Activated naive CD8-positive, alpha-beta T cell (primary cell): Measurements from ENCODE around the gene ABCC3.
"Not testable (repeated sequence)": the region's sequence is repeated elsewhere in the genome, so short reads cannot be mapped to it uniquely, and the experiment has no call there.

ENCODE experiments used
- H3K27ac Mint-ChIP-seq: one replicate; pipeline ENCODE4 v1.8.0; 2021; ENCODE audit warnings: mixed read lengths
- H3K27me3 Mint-ChIP-seq: one replicate; pipeline ENCODE4 v1.8.0; 2021; ENCODE audit warnings: mixed read lengths
- H3K36me3 Mint-ChIP-seq: one replicate; pipeline ENCODE4 v1.8.0; 2021; ENCODE audit warnings: mixed read lengths
- H3K4me1 Mint-ChIP-seq: one replicate; pipeline ENCODE4 v1.8.0; 2021; ENCODE audit warnings: low read depth, mixed read lengths
- H3K4me3 Mint-ChIP-seq: one replicate; pipeline ENCODE4 v1.8.0; 2021; ENCODE audit warnings: mild to moderate bottlenecking, mixed read lengths
- H3K9me3 Mint-ChIP-seq: one replicate; pipeline ENCODE4 v1.8.0; 2021; ENCODE audit warnings: low read depth, mixed read lengths

The ABCC3 gene

DNA sequence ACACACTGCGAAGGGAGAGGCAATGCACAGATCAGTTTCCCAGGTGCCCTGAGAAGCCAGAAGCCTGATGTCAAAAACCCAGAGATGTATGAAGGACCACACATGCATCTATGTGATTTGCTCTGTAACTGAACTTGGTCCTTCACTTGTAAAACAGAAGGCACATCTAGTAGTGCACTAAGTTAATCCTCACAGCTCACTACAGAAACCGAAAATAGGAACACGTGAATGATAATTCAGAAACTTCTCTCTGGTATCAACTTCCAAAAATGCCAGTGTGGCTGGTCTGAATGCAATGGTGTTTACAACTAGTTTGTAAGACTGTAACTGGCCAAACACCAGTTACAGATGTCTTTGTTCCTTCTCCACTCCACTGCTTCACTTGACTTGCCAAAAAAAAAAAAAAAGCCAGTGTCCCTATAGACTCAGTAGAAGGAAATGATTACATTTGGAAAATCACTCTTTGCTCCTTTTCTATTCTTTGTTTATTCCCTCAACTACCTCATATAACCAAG is 61.7 kb downstream of the ABCC3 start:
- peaks cover 18% of the 10 kb centered on the region for H3K4me1 Mint-ChIP-seq
- no peak overlapping the region for H3K4me3 Mint-ChIP-seq
- no peaks in the 10 kb centered on the region for H3K9me3 Mint-ChIP-seq
- H3K27ac Mint-ChIP-seq = no peak overlapping the region
- H3K36me3 Mint-ChIP-seq = peaks cover 4% of the 10 kb centered on the region
- no peaks in the 10 kb centered on the region for H3K27me3 Mint-ChIP-seq

DNA sequence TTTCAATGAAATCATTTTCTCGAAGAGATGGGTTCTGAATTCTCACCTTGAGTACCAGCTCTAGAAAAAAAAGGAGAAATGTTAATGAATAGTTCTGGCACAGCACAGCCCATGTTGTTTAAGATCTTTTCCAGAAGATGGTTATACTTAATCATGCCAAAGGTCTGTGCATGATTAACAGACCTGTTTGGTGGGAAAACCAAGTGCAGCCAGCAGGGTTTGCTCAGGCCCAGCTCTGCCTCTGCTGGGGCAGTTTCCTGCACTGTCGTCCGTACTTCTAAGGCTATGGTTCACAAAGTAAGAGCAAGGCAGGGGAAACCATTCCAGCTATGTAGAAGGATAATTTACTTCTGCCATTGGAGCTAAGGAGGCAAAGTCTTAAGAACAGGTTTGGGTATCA is 62.4 kb downstream of the ABCC3 start:
- H3K36me3 Mint-ChIP-seq = peaks cover 4% of the 10 kb centered on the region
- H3K9me3 Mint-ChIP-seq = no peaks in the 10 kb centered on the region
- H3K4me1 Mint-ChIP-seq = peaks cover 24% of the 10 kb centered on the region
- no peaks in the 10 kb centered on the region for H3K27me3 Mint-ChIP-seq
- no peak overlapping the region for H3K4me3 Mint-ChIP-seq
- peak overlapping the region; percentile 66 for H3K27ac Mint-ChIP-seq

DNA sequence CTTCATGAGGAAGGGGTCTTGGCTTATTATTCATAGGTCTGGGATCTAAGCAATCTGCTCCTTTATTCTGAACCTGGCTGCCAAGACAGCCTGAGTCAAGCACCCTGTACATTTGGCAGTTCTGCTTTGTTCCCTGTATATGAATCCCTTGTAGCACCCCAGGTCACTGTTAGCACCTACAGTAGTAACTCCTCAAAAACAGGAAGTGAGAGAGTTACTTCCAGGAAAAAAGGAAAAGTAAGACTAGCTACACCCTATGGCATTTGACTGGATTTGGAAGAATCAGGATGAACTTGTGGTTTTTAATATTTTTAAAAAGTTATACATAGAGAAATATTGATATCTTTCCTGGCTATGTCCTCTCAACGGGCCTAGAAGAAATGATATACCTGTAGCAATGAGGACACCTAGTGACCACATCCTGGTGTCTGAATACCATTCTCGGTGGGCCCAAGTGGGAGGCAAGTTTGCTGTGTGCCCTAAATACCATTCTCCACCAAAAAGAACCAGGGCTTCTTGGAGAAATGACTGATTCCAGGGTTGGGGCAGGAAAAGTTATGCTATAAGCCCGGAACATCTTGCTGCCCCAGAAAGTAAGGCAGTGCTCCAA is 63.1 kb downstream of the ABCC3 start:
- no peaks in the 10 kb centered on the region for H3K9me3 Mint-ChIP-seq
- H3K4me1 Mint-ChIP-seq = peaks cover 30% of the 10 kb centered on the region
- H3K36me3 Mint-ChIP-seq = peaks cover 4% of the 10 kb centered on the region
- H3K4me3 Mint-ChIP-seq = no peak overlapping the region
- no peaks in the 10 kb centered on the region for H3K27me3 Mint-ChIP-seq
- H3K27ac Mint-ChIP-seq = no peak overlapping the region

DNA sequence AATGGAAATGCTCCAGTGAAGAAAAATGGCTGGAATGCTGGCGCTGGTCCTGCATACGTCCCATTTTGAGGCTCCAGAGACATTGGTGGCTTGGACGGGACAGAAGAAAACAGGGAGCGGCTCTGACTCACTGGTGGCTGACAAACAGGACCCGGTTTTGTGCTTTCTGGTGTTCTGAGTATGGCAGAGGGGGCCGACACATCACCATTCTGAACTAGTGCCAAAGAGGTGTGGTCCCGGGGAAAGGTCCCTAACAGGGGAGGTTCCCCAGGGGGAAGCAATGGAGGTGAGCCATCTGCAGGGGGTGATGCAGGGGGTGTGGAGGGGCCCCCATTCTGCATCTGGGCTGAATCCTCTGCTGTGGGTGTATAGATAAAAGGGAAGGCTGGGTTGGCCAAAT is 64.7 kb downstream of the ABCC3 start:
- Mint-ChIP-seq H3K9me3 (no peaks in the 10 kb centered on the region), H3K4me1 (peaks cover 45% of the 10 kb centered on the region), H3K4me3 (no peak overlapping the region), H3K27me3 (no peaks in the 10 kb centered on the region), H3K36me3 (peaks cover 6% of the 10 kb centered on the region), H3K27ac (no peak overlapping the region)

DNA sequence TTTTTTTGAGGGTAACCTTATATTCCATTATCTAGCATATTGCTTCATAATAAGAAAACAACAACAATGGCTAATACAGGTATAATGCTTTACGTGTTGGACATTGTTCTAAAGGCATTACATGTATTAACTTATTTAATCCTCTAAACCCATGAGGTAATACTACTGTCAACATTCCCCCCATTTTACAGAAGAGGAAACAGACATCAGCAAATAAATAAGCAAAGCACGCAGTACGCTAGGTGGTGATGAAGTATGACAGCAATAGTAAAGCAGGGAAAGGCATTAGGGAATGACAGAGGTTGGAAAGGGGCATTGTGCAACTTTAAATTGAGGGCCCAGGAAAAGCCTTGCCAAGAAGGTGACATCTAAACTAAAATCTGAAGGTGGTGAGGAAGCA is 68.5 kb downstream of the ABCC3 start:
- H3K4me1 Mint-ChIP-seq = peaks cover 58% of the 10 kb centered on the region
- H3K27ac Mint-ChIP-seq = peak overlapping the region; percentile 87
- no peaks in the 10 kb centered on the region for H3K9me3 Mint-ChIP-seq
- H3K27me3 Mint-ChIP-seq = no peaks in the 10 kb centered on the region
- H3K36me3 Mint-ChIP-seq = peaks cover 7% of the 10 kb centered on the region
- peak overlapping the region; percentile 15 for H3K4me3 Mint-ChIP-seq

DNA sequence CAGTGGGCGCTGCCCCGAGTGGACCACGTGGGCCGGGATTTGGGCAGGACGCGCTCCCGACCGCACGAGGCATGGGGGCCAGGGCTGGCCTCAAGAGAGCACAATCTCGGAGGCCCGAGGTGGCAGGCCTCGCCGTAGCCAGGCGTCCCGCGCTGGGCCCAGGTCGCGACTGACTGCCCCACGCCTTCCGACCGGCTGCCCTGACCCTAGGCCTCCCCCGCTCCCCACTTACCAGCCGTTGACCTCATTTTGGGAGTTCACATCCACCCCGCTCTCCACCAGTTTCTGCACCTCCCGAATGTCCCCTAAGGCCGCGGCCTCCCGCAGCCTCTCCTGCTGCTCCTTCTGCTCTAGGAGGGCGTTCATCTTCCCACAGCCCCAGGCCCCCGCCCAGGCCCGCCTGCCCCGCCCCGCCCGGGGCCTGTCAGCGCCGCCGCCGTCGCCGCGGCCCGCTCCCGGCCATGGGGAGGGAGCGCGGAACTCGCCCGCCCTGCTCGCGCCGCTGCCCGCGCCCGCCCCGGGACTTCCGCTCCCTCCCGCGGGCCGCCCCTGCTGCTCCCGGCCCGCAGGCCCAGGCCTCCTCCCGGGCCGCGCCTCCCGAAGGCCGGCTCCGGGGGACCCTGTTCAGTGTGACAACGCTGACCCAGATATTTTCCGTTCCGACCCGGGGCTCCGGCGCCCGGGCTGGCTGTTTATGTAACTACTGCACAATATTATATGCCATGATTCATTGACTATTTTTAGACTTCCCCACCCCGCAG is 72.8 kb downstream of the ABCC3 start, which contains the start of gene ANKRD40:
Gene ANKRD40, minus strand, starts transcription at position 626 of the 761 bp plus-strand sequence. Its CDS starts 260 bp downstream, at position 366.
- Mint-ChIP-seq H3K4me1 (peaks cover 51% of the 10 kb centered on the region), H3K27ac (peak within 1 kb of the TSS; percentile 97)

DNA sequence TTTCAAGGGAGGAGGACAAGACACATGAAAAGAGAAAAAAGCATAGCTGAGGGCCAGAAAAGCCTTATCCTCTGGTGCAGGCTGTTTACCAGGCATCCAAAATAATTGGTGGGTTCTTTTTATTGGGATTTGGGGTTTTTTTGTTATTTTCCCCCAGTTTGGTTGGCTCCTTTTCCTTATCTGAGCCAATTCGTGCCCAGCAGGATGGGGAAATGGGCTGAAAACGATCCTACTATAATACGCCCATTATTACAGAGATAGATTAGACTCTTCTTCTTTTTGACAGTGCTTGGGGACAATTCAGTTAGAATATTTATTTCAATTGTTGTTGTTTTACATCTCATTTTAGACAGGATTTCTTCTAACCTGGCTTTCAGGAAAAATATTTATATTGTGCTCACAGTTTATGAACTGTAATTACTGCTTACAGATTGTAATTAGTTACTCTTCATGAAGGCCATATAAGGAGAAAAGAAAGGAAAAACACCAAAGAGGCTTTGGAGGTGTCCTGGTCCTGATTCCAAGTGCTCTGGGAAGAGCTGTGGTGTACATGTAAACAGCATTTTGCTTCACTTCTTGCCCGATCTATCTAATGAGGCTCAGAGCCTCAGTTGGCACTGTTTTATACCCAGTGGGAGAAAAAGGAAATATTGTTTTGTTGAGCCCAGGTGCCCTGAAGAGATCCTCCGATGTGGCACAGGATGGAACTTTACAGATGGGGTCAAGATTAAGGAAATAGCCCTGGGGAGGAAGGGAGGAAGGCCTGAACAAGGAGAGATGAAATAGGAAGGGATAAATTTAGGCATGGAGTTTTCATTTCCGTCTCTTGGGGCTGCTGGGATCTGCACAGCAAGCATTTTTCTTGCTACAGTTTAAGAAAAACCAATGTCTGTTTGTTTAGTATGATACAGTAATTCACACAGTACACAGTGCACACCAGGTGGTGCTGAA is 73.6 kb downstream of the ABCC3 start:
- Mint-ChIP-seq H3K36me3 (peaks cover 5% of the 10 kb centered on the region), H3K9me3 (no peaks in the 10 kb centered on the region), H3K27me3 (no peaks in the 10 kb centered on the region), H3K4me1 (peaks cover 43% of the 10 kb centered on the region), H3K4me3 (peak overlapping the region; percentile 93), H3K27ac (peak overlapping the region; percentile 97)

More for the DNA sequence above, 72.8 kb downstream of the ABCC3 start, which contains the start of gene ANKRD40:
- H3K9me3 Mint-ChIP-seq = no peaks in the 10 kb centered on the region
- no peaks in the 10 kb centered on the region for H3K27me3 Mint-ChIP-seq
- H3K4me3 Mint-ChIP-seq = peak within 1 kb of the TSS; percentile 94
- peaks cover 5% of the 10 kb centered on the region for H3K36me3 Mint-ChIP-seq

DNA sequence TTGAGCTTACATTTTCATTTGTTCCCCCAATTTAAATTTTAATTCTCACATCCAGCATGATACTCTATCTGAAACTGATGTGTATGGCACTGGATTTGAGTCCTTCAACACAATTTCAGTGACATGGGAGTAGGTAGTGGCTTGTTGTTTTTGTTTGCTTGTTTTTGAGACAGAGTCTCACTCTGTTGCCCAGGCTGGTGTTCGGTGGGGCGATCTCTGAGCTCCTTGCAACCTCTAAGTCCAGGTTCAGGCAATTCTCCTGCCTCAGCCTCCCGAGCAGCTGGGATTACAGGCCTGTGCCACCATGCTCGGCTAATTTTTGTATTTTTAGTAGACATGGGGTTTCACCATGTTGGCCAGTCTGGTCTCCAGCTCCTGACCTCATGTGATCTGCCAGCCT is 74.4 kb downstream of the ABCC3 start:
- Mint-ChIP-seq H3K4me3 (peak overlapping the region; percentile 93), H3K27ac (peak overlapping the region; percentile 97), H3K4me1 (peaks cover 35% of the 10 kb centered on the region)
- H3K27me3 Mint-ChIP-seq, H3K9me3 Mint-ChIP-seq, H3K36me3 Mint-ChIP-seq: not testable (repeated sequence)

DNA sequence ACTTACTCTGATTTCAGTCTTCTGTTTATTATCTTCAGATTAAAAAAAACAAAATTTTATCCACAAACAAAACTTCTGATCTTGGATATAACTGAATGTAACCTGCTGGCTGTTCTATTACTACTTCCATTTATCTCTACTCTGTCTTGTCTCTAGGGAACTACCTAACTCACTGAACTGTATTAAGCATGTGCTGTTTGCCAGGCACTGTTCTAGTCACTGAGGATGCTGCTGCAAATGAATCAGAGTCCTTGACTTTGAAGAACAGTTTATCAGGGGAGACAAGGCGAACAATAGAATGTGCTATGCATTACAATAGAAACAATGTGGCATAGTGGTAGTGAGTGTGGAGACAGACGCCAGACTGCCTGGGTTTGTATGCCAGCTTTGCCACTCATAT is 75.3 kb downstream of the ABCC3 start:
- Mint-ChIP-seq H3K4me1 (peaks cover 31% of the 10 kb centered on the region), H3K4me3 (peak overlapping the region; percentile 9), H3K36me3 (peaks cover 2% of the 10 kb centered on the region), H3K27ac (peak overlapping the region; percentile 85), H3K27me3 (no peaks in the 10 kb centered on the region), H3K9me3 (no peaks in the 10 kb centered on the region)

DNA sequence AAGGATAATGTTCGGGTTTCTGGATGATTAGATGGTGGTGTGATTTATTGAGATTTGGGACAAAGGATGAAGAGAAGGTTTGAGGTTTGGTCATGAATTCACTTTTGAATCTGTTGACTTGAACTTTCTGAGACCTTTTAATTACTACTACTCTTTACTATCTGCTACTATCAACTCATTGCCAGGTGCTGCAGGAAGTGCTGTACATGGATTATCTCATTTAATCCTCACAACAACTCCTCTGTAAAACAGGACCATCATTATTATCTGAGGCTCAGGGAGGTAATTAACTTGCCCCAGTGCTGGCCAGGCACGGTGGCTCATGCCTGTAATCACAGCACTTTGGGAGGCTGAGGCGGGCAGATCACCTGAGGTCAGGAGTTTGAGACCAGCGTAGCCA is 76.0 kb downstream of the ABCC3 start:
- H3K27me3 Mint-ChIP-seq = no peaks in the 10 kb centered on the region
- no peaks in the 10 kb centered on the region for H3K9me3 Mint-ChIP-seq
- peak overlapping the region; percentile 85 for H3K27ac Mint-ChIP-seq
- no peaks in the 10 kb centered on the region for H3K36me3 Mint-ChIP-seq
- no peak overlapping the region for H3K4me3 Mint-ChIP-seq
- peaks cover 27% of the 10 kb centered on the region for H3K4me1 Mint-ChIP-seq

DNA sequence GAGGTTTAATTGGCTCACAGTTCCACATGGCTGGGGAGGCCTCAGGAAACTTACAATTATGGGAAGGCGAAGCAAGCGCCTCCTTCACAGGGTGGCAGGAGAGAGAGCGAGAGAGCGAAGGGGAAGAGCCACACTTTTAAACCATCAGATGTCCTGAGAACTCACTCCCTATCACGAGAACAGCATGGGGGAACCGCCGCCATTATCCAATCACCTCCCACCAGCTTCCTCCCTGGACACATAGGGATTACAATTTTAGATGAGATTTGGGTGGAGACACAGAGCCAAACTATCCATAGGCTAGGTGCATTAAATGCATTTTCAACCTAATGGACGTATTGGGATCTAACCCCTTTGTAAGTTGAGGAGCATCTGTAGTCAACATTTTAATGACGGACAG is 78.0 kb downstream of the ABCC3 start:
- Mint-ChIP-seq H3K36me3 (no peaks in the 10 kb centered on the region), H3K27me3 (no peaks in the 10 kb centered on the region), H3K4me1 (peaks cover 19% of the 10 kb centered on the region), H3K4me3 (no peak overlapping the region), H3K27ac (no peak overlapping the region), H3K9me3 (no peaks in the 10 kb centered on the region)

DNA sequence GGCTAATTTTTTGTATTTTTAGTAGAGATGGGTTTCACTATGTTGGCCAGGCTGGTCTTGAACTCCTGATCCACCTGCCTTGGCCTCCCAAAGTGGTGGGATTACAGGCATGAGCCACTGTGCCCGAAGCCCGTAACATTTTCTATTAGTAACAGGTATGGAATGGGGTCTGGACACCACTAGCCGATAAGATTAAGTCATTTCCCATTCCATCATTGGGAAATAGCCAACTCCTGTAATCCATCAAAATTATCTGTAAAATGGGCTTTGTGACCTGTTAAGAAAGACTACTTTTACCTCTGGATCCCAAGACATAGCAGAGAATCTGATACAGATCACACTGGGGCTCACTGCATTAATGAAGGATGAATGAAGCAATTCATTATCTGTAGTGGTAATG is 80.8 kb downstream of the ABCC3 start:
- no peaks in the 10 kb centered on the region for H3K9me3 Mint-ChIP-seq
- H3K27ac Mint-ChIP-seq = no peak overlapping the region
- H3K27me3 Mint-ChIP-seq = no peaks in the 10 kb centered on the region
- no peaks in the 10 kb centered on the region for H3K36me3 Mint-ChIP-seq
- H3K4me1 Mint-ChIP-seq = peaks cover 2% of the 10 kb centered on the region
- no peak overlapping the region for H3K4me3 Mint-ChIP-seq

DNA sequence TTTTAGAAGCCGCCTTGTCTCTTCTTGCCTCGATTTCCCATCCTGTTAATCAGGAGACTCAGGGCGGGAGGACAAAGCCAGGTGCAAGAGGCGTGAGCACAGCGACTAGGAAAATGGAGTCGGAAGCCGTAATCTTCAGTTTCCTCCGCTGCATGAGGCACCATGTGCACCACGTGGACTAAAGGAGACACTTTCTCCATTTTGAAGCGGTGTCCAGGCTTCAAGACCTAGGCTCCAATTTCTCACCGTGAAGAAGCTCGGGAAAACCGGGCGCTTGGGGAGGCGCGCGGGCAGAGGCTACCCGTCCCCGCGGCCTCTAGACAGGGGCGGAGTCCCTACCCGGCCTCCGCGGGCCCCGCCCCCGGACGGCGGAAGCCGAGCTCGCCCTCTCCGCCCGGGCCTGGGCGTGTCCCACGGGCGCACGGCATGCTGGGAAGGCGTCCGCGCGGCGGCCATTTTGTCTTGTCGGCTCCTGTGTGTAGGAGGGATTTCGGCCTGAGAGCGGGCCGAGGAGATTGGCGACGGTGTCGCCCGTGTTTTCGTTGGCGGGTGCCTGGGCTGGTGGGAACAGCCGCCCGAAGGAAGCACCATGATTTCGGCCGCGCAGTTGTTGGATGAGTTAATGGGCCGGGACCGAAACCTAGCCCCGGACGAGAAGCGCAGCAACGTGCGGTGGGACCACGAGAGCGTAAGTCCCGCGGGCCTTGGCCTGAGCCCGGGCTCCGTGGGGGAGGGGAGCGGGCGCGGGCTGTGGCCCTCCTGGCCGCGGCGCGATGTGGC is 84.7 kb downstream of the ABCC3 start, which contains the start of gene LUC7L3:
Gene LUC7L3, plus strand, starts transcription at position 460 of the 780 bp plus-strand sequence. Its CDS starts 130 bp downstream, at position 590.
- peaks cover 26% of the 10 kb centered on the region for H3K4me1 Mint-ChIP-seq
- H3K4me3 Mint-ChIP-seq = peak within 1 kb of the TSS; percentile 89
- peak within 1 kb of the TSS; percentile 99 for H3K27ac Mint-ChIP-seq
- no peaks in the 10 kb centered on the region for H3K9me3 Mint-ChIP-seq
- no peaks in the 10 kb centered on the region for H3K27me3 Mint-ChIP-seq
- peaks cover 9% of the 10 kb centered on the region for H3K36me3 Mint-ChIP-seq
